GM19099 (cell line): ENCODE results near the gene CYP27A1.

Experiments used
- POLR2A ChIP-seq: IDR thresholded peaks from 3 replicates; pipeline ENCODE4 v1.6.1; 2011; ENCODE audit warnings: low read depth; ENCODE audit not compliant: insufficient read length; ENCODE audit errors: extremely low read depth

CYP27A1 gene

GRCh38 chr2:218816561-218817011 is 34.6 kb downstream of the CYP27A1 start:
- no peak for TF ChIP-seq POLR2A

DNA sequence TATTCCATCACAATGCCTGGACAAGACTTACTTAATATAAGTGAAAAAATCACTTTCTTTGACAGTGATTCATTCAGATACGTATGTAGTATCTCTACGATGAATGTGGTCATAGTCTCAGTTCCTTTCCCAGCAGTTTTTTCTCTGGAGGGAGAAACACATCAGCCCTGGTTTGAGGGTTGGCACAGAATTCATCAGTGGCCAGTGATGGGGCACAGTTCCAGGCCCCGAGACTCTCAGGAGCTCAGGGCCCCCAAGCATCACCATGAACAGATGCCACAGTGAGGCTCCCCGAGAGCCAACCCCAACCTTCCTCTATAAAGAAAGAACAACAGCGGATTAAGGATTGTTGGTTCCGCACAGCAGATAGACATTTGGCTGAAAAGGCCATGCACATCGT is 37.1 kb downstream of the CYP27A1 start:
- TF ChIP-seq POLR2A, result no peak

DNA sequence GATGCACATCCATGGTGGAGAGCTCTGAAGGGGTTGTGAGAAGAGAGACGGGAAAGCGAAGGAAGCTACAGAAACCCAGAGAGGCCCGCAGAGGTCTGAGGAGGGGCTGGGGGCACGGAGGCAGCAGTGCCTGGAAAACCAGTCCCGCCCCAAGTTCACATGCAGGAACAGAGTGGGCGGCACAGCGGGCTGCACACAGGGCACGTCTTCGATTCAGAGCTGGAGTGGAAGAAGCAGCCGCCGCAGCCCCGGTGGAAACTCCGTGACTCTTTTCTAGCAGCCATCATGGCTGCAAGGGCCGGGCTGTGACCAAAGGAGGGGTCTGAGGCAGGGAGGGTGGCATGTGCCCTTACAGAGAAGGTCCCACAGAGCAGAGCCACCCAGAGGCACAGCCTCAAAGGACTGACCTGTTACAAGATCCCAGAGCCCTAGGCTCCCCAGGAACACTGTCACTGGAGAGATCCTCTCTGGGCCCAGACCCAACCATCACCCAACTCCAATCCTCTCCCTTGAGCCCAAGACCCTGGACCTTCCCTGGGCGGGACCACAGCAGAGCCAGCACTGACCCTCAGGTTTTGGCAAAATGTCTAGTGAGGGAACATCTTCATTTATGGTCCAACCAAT is 38.9 kb downstream of the CYP27A1 start:
- no peak for TF ChIP-seq POLR2A

- no peak for TF ChIP-seq POLR2A
Observed at GRCh38 chr2:218821605-218822211, 39.8 kb downstream of the CYP27A1 start.

GRCh38 chr2:218822622-218823021 is 40.7 kb downstream of the CYP27A1 start:
- TF ChIP-seq POLR2A, result no peak

- no peak for TF ChIP-seq POLR2A
Observed at GRCh38 chr2:218823196-218823855, 41.4 kb downstream of the CYP27A1 start.

DNA sequence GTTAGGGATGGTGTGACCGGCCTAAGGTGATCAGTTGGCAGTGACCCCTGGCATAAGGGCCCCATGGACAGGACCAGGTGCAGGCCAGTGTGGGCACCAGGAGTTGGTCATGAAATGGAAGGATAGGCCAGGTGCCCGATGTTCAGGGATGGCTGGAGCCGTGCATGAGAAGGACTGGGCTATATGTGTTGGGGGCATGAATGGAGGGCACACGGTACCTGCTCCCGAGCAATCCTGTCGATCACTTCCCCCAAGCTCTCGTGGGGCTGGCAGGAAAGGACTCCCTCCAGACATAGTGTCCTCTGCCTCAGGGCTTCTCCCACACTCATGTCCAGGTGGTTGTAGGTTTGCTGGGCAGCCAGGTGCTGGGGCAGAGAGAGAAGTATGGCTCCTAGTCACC is 42.1 kb downstream of the CYP27A1 start:
- TF ChIP-seq POLR2A, result no peak

DNA sequence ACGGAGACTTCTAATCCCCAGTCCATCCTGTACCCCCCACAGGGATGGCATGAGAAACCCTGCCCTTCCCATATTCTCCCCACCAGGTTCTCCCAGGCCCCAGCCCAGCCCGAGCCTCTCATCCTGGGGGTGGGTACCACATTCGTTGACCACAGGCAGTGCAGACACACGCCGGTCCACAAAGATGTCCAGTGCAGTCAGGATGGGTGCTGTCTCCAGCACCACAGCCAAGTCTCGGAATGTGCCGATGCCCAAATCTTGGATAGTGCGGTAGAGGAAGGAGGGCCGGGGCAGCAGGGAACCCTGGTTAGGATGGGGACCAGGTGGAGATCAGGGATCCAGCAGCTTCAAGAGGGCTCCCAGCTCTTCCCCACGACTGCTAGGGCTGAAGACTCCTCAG is 44.8 kb downstream of the CYP27A1 start:
- TF ChIP-seq POLR2A, result no peak

- no peak for TF ChIP-seq POLR2A
Observed at GRCh38 chr2:218827701-218828476, 45.9 kb downstream of the CYP27A1 start.

GRCh38 chr2:218828477-218828778 is 46.5 kb downstream of the CYP27A1 start:
- TF ChIP-seq POLR2A, result no peak

GRCh38 chr2:218829868-218830451 is 48.0 kb downstream of the CYP27A1 start:
- no peak for TF ChIP-seq POLR2A

DNA sequence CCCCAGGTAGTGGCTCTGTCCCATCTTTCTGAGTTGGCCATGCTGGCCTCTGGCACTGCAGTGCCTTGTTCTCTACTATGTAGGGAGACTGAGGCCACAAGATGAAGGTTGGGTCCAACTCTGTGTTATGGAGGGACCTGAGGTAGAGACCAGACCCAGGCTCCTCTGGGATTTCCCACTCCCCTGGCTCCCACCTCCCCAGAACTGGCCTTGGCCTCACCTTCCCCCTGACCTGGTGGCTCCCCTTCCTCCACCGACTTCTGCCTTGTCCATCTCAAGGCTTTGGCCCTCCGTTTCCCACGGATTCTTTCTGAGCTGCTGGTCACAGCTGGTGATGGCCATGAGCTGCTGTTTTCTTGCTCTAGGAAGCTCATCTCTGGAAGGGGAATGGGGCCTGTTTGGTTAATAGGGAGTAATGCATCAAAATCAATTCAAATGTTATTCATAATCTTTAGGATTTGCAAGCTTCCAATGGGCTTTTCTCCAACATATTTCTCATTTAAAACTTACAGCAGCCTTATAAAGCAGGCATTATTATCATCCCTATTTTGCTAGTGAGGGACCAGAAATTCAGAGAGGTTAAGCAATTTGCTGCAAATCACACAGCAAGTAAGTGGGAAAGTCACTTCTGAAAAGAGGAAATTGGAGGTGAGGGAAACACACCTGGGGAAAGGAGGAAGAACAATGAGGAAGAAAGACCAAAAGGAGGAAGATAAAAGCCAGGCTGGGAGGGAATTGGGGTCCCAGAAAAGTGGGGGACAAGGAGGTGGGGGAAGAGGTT is 48.8 kb downstream of the CYP27A1 start:
- no peak for TF ChIP-seq POLR2A

- no peak for TF ChIP-seq POLR2A
Observed at GRCh38 chr2:218831378-218831990, 49.5 kb downstream of the CYP27A1 start, which contains the start of gene PRKAG3. Gene PRKAG3 (minus strand): TSS chr2:218831803.

DNA sequence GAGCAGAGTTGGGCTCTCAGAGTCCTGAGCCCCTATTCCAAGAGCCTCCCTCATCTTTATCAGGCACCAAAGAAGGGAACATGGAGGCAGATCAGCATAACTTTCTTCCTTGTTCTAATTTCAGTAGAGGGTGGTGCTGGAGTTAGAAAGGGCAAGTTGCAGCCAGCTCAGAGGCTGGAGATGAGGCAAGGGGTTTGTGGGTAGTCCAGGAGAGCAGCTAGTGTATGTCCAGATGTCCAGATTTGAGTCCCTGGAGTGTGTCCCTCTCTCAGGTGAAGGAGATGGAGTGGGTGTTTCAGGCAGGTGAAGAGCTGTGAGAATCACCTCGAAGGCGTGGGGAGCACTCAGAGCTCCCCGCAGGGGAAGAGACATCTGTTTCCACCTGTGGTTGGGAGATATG is 50.1 kb downstream of the CYP27A1 start:
- no peak for TF ChIP-seq POLR2A
